ENCODE measurements around the gene ZFP36. TPM values are rescaled to one million over a fixed set of nuclear protein-coding genes. Genes with fewer than 3 reads are reported as not detected.
A peak's percentile ranks its signal among the peaks of the same experiment; 100 is the strongest.

Gene ZFP36
- total RNA-seq, 2 experiments from 2014 or later = 74.6 to 80.3 TPM

DNA sequence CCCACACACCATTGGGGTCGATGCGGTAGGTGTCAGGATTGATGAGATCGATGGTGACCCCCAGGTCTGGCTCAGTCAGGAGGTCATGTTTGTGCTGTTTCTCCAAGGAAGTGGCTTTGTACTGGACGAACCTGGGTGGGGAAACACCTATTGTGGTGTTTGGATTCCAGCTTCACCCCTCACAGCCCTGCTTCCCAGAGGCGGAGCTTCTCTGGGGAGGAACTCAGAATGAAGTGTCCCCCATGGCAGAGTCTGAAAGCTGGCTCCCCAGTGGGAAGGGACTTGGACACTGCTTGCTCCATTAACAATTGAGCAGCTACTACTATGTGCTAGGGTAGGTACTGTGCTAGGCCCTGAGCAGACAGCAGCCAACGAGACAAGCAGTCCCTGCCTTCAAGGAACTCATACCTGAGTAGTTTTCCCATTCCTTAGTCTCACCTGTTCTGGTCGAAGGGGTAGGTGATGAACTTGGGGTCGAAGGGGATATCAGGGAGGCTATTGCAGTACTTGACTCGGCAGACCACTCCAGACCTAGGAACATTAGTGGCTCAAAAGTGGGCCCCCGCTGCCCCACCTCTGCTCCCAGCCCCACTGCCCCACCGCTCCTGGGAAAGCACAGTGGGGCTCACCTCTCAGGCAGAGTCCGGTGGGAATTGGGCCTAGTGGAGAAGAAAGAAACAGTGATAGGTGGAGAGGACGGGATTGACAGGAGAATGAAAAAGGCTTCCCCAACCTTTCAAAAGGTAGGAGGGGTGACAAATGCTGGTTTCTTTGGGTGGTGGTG, 16.8 kb upstream of the ZFP36 start:
- DNase-seq (no peak), ATAC-seq (no peak)
- H3K27me3 Mint-ChIP-seq = no peaks in the 10 kb centered on the region
- peak overlapping the region; percentile 97 for H3K4me3 Mint-ChIP-seq
- ChIA-PET CTCF (interaction anchor here (1.3 to 2.1 kb wide), 3 partner anchors 11 to 44 kb away, joined by 3 to 17 read pairs (median 4); no protein-coding TSS in a partner anchor), POLR2A (interaction anchor here (1.4 to 3.9 kb wide), 8 partner anchors 8 to 46 kb away, joined by 3 to 27 read pairs (median 10); partner anchors contain the start of genes PLEKHG2, RPS16 and ZFP36)
- no peak for TF ChIP-seq CTCF (IDR thresholded peaks at IDR 0.05)
- H3K27ac Mint-ChIP-seq = peak overlapping the region; percentile 99
- intact Hi-C loops (cut with micrococcal nuclease) = loop anchor here (2.0 kb wide), 1 partner anchor 39 kb away; no protein-coding TSS in a partner anchor
- H3K36me3 Mint-ChIP-seq (ENCODE audit: low read depth) = peaks cover 40% of the 10 kb centered on the region
- H3K4me1 Mint-ChIP-seq (ENCODE audit: low read depth) = peaks cover 34% of the 10 kb centered on the region
- no peaks in the 10 kb centered on the region for H3K9me3 Mint-ChIP-seq

DNA sequence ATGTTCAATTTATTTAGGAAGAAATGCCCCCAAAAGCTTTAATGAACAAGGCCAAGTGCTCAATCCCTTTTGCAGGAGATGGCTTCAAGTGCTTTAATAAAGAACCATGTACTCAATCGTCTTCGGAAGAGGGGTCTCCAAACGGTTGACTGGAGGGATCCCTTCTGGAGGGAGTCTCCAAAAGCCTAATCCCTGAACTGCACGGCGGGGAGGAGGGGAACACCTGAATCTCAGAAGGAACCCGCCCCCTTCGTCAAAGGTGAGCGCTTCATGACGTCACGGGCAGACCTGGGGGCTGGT, 16.2 kb upstream of the ZFP36 start:
- peaks cover 46% of the 10 kb centered on the region for H3K36me3 Mint-ChIP-seq (ENCODE audit: low read depth)
- ATAC-seq = no peak
- no peaks in the 10 kb centered on the region for H3K27me3 Mint-ChIP-seq
- no peaks in the 10 kb centered on the region for H3K9me3 Mint-ChIP-seq
- peaks cover 37% of the 10 kb centered on the region for H3K4me1 Mint-ChIP-seq (ENCODE audit: low read depth)
- no peak for TF ChIP-seq CTCF (IDR thresholded peaks at IDR 0.05)
- DNase-seq = peak; percentile 88
- peak overlapping the region; percentile 97 for H3K4me3 Mint-ChIP-seq
- ChIA-PET POLR2A (interaction anchor here (1.0 to 3.9 kb wide), 17 partner anchors 9 to 149 kb away, joined by 3 to 27 read pairs (median 5); partner anchors contain the start of genes GMFG, PLEKHG2, RPS16 and ZFP36), CTCF (interaction anchor here (1.0 to 2.1 kb wide), 6 partner anchors 11 to 55 kb away, joined by 3 to 17 read pairs (median 4); partner anchors contain the start of genes GMFG and SAMD4B)
- intact Hi-C loops (cut with micrococcal nuclease) = loop anchor here (2.0 kb wide), 1 partner anchor 40 kb away; no protein-coding TSS in a partner anchor
- peak overlapping the region; percentile 99 for H3K27ac Mint-ChIP-seq

GRCh38 chr19:39390751-39391437, 15.8 kb upstream of the ZFP36 start, which contains the start of the genes MED29 and PAF1:
MED29 (plus strand) TSS chr19:39391378; CDS start chr19:39391423, 45 bp downstream.
PAF1 (minus strand) TSS chr19:39391106; CDS start chr19:39390864, 242 bp downstream.
- peaks cover 37% of the 10 kb centered on the region for H3K4me1 Mint-ChIP-seq (ENCODE audit: low read depth)
- peak within 1 kb of the TSS; percentile 99 for H3K27ac Mint-ChIP-seq
- H3K9me3 Mint-ChIP-seq = no peaks in the 10 kb centered on the region
- no peak for TF ChIP-seq CTCF (IDR thresholded peaks at IDR 0.05)
- peak within 1 kb of the TSS; percentile 97 for H3K4me3 Mint-ChIP-seq
- DNase-seq (peak; percentile 98), ATAC-seq (peak; percentile 94)
- ChIA-PET POLR2A (interaction anchor here (0.9 to 3.9 kb wide), 19 partner anchors 9 to 148 kb away, joined by 3 to 27 read pairs (median 5); partner anchors contain the start of genes GMFG, PLEKHG2, RPS16 and ZFP36), CTCF (interaction anchor here (1.0 to 2.1 kb wide), 12 partner anchors 10 to 142 kb away, joined by 3 to 17 read pairs (median 4); partner anchors contain the start of genes EID2B, GMFG, PLEKHG2 and SAMD4B)
- H3K36me3 Mint-ChIP-seq (ENCODE audit: low read depth) = peaks cover 47% of the 10 kb centered on the region
- no peaks in the 10 kb centered on the region for H3K27me3 Mint-ChIP-seq
- intact Hi-C loops (cut with micrococcal nuclease) = loop anchor here (2.0 kb wide), 1 partner anchor 40 kb away; no protein-coding TSS in a partner anchor

GRCh38 chr19:39397360-39398296, 9.0 kb upstream of the ZFP36 start:
- H3K36me3 Mint-ChIP-seq (ENCODE audit: low read depth) = peaks cover 29% of the 10 kb centered on the region
- peak overlapping the region; percentile 90 for H3K27ac Mint-ChIP-seq
- CTCF ChIA-PET = interaction anchor here (0.6 to 8.5 kb wide), 18 partner anchors 10 to 184 kb away, joined by 3 to 153 read pairs (median 4); partner anchors contain the start of genes PLEKHG2, RPS16, SAMD4B and ZFP36
- peak; percentile 97 for DNase-seq
- ATAC-seq = peak; percentile 64
- POLR2A ChIA-PET = interaction anchor here (0.6 to 9.9 kb wide), 13 partner anchors 10 to 253 kb away, joined by 3 to 80 read pairs (median 6); partner anchors contain the start of genes PLEKHG2, RPS16, SAMD4B and ZFP36
- H3K9me3 Mint-ChIP-seq = no peaks in the 10 kb centered on the region
- peaks cover 65% of the 10 kb centered on the region for H3K4me1 Mint-ChIP-seq (ENCODE audit: low read depth)
- peak overlapping the region; percentile 44 for H3K4me3 Mint-ChIP-seq
- intact Hi-C loops (cut with micrococcal nuclease) = loop anchor here (1.0 kb wide), 1 partner anchor 15 kb away; the partner anchor contains the start of gene PLEKHG2
- TF ChIP-seq CTCF (IDR thresholded peaks at IDR 0.05) = peak; percentile 92
- no peaks in the 10 kb centered on the region for H3K27me3 Mint-ChIP-seq

All from activated CD8-positive, alpha-beta T cell treated with anti-CD3 and anti-CD28 coated beads for 36 hours (primary cell).